OCI-LY3 (cell line): Measurements from ENCODE around the gene HAP1.

ENCODE experiments used
- EZH2phosphoT487 ChIP-seq: fragments of 200-600 bp; shearing (Covaris generic); IDR thresholded peaks from 2 replicates; pipeline ENCODE4 v1.6.1; 2018; ENCODE audit warnings: antibody characterized with exemption, mixed run types, low read depth
- TF ChIP-seq, protein P1 (sequence below): fragments of 200-600, 300-600 bp; sonication (generic); IDR thresholded peaks from 2 replicates; pipeline ENCODE4 v1.5.1; 2014; ENCODE audit warnings: antibody characterized with exemption, low read length, low read depth

GRCh38 chr17:41769346-41769862, 35.0 kb upstream of the HAP1 start:
- TF ChIP-seq, protein P1, sequence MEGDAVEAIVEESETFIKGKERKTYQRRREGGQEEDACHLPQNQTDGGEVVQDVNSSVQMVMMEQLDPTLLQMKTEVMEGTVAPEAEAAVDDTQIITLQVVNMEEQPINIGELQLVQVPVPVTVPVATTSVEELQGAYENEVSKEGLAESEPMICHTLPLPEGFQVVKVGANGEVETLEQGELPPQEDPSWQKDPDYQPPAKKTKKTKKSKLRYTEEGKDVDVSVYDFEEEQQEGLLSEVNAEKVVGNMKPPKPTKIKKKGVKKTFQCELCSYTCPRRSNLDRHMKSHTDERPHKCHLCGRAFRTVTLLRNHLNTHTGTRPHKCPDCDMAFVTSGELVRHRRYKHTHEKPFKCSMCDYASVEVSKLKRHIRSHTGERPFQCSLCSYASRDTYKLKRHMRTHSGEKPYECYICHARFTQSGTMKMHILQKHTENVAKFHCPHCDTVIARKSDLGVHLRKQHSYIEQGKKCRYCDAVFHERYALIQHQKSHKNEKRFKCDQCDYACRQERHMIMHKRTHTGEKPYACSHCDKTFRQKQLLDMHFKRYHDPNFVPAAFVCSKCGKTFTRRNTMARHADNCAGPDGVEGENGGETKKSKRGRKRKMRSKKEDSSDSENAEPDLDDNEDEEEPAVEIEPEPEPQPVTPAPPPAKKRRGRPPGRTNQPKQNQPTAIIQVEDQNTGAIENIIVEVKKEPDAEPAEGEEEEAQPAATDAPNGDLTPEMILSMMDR, result no peak
- TF ChIP-seq EZH2phosphoT487, result no peak
